Ovary (tissue), 9 donors: ENCODE data around the gene SLC25A11. TPM values are rescaled to one million over a fixed set of nuclear protein-coding genes. Genes with fewer than 3 reads are reported as not detected.

ENCODE experiments used
- DNase-seq, 5 donors: peaks; one replicate each; pipeline ENCODE4 v3.0.0-alpha.2; 2019 to 2020
- H3K27ac ChIP-seq, 2 donors: fragments of 200-600 bp; one replicate each; pipeline versions ENCODE4 v1.5.1 to v1.8.0; 2019 to 2022
- H3K27me3 ChIP-seq: fragments of 200-600 bp; one replicate; pipeline ENCODE4 v1.8.0; 2022
- H3K36me3 ChIP-seq: fragments of 200-600 bp; sonication (generic); one replicate; pipeline ENCODE4 v1.5.1; 2019
- H3K4me1 ChIP-seq: one replicate; pipeline ENCODE4 v1.8.1; 2013; ENCODE audit warnings: mild to moderate bottlenecking, moderate library complexity; ENCODE audit not compliant: insufficient read depth
- H3K4me3 ChIP-seq: fragments of 200-600 bp; sonication (generic); one replicate; pipeline ENCODE4 v1.5.1; 2017
- H3K9me3 ChIP-seq, 2 donors: fragments of 200-600 bp in 1 of 2; sonication (generic) in 1 of 2; one replicate each; pipeline versions ENCODE4 v1.5.1 to v1.8.1; 2013 to 2019; ENCODE audit warnings: mild to moderate bottlenecking in 1 of 2, moderate library complexity in 1 of 2
- EP300 ChIP-seq: sonication (generic); formaldehyde crosslinking; IDR thresholded peaks from one replicate; pipeline ENCODE4 v1.6.1; 2017; ENCODE audit warnings: antibody characterized with exemption
- POLR2A ChIP-seq: fragments of 450-650 bp; IDR thresholded peaks from one replicate; pipeline ENCODE4 v1.6.1; 2017; ENCODE audit warnings: antibody characterized with exemption, mild to moderate bottlenecking, moderate library complexity
- WGBS, 3 donors: extraction: QIAGEN DNeasy Blood & Tissue Kit in 1 of 3; methylation state at CpG; one replicate each; pipeline versions ENCODE4 v1.1.5 to v1.1.7; 2013 to 2017; 5-methylcytosine and 5-hydroxymethylcytosine counted together
- intact Hi-C, 4 donors: fragments of 100-400 bp; cut with DNase I; formaldehyde crosslinking; loops; one replicate each; pipeline versions ENCODE4 v1.11.0 to v1.15.1; 2022 to 2023
- polyA plus RNA-seq, 2 donors: library from polyadenylated mRNA; stranded (reverse); fragments of 200-250 nt in 1 of 2; fragments of 350-450 nt in 1 of 2; fragmentation: Illumina TruSeq in 1 of 2; extraction: RNeasy Lipid Tissue Mini Kit (QIAGEN cat#74804) in 1 of 2; gene quantifications; one replicate each; pipeline ENCODE4 v1.2.3, GENCODE V29; 2013 to 2014
- total RNA-seq, 7 donors: library from RNA; depleted of rRNA in 2 of 7; stranded (reverse); fragments of >200 nt in 2 of 7; fragmentation: NEBNext Ultra II Directional in 3 of 7; extraction: Animal tissue kit (Norgen Biotek cat#: 25700) in 3 of 7; gene quantifications; one replicate each; pipeline versions ENCODE4 v1.1.0 to v1.2.4, GENCODE V29; 2016 to 2023
- TF ChIP-seq, protein P1 (sequence below), 3 donors: fragments of 450-650 bp in 2 of 3; fragments of 200-600 bp in 1 of 3; IDR thresholded peaks; one replicate each; pipeline versions ENCODE4 v1.5.1 to v1.8.0; 2016 to 2022; ENCODE audit warnings: antibody characterized with exemption in 3 of 3, mild to moderate bottlenecking in 1 of 3
- donor health status: DM: no; HTN: no; CAD: no; lungs with moderate emphysema.
- donor health status: DM: no; HTN: no; CAD: no.
- donor health status: Bipolar disorder and iron deficiency.
- donor health status: DM: yes; HTN: yes; CAD: no.
- donor health status: DM: no; HTN: no; CAD: no.
- donor health status: DM: yes; HTN: yes; CAD: no.

SLC25A11 gene
- total and polyA plus RNA-seq, 9 donors: 12.7 to 55.4 (median 42.3) TPM

DNA sequence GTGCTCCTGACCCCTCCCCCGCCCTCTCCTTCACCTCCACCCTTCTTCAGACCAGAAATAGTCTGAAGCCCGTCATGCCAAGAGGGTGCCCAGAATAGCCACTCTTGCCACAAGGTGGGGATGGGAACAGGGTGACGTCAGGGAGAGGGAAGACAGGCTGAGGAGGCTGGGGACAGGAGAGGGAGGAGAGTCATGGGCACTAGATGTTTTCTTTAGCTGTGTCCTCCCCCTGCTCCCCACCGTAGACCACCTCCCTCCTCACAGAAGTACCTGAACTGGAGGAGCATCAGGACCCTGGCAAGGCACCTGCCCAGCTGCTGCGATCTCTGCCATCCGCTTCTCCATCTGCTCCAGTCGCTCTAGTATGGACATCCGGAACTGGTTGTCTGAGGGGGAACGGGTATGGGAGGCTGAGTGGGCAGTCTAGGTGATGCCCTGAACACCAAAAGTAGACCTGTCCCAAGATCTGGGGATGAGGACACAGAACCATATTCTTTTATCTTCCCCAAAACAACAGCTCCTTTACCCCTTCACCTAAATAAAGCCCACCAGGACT is 34.3 kb upstream of the SLC25A11 start:
- no peaks in the 10 kb centered on the region for H3K36me3 ChIP-seq
- H3K27ac ChIP-seq: no peak overlapping the region

DNA sequence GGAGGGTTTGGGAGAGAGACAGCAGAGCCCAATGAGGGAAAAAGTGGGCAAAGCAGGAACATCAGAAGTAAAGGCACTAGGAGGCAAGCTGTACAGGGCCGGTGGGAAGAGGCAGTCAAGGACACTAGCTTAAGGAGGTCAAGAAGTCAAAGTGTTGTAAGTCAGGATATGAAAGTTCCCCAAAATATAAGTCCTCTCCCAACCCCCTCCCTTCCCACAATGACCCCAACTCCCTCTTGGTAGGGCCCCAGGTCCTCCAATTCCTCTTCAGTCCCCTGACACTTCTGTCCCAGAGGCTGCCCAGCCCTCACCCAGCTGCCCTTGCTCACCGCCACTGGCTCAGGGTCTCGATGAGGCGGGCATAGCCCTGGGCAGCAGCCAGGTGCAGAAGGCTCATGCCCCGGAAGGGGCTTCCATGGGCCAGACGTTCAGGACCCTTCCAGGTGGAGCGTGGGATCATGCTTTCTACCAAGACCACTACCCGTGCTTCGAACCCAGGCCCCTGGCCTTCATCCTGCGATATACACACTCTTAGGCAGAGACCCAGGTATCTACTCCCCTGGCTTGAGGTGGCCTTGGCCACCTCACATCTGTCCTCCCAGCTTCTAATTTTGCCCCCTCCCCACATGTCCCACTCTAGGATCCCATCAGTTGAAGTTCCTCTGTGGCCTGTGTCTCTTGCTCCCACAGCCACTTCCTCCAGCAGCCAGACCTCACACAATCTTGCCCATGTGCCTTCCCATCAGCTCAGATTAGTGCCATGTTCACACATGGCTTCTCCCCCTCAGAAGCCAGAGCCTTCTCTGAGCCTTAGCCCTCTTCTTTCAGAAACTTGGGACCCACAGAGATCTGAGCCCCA is 33.6 kb upstream of the SLC25A11 start:
- H3K4me3 ChIP-seq: no peak overlapping the region
- H3K4me1 ChIP-seq: peaks cover 4% of the 10 kb centered on the region
- TF ChIP-seq POLR2A (no peak), EP300 (no peak)
- TF ChIP-seq, protein P1, sequence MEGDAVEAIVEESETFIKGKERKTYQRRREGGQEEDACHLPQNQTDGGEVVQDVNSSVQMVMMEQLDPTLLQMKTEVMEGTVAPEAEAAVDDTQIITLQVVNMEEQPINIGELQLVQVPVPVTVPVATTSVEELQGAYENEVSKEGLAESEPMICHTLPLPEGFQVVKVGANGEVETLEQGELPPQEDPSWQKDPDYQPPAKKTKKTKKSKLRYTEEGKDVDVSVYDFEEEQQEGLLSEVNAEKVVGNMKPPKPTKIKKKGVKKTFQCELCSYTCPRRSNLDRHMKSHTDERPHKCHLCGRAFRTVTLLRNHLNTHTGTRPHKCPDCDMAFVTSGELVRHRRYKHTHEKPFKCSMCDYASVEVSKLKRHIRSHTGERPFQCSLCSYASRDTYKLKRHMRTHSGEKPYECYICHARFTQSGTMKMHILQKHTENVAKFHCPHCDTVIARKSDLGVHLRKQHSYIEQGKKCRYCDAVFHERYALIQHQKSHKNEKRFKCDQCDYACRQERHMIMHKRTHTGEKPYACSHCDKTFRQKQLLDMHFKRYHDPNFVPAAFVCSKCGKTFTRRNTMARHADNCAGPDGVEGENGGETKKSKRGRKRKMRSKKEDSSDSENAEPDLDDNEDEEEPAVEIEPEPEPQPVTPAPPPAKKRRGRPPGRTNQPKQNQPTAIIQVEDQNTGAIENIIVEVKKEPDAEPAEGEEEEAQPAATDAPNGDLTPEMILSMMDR (IDR thresholded peaks at IDR 0.05): no peak
- no peaks in the 10 kb centered on the region for H3K36me3 ChIP-seq
- WGBS, 3 donors: 78 to 82% (median 80%) methylated on average over 10 of the region's 10 CpGs
- no peaks in the 10 kb centered on the region for H3K9me3 ChIP-seq
- intact Hi-C loops: no loop called here
- no peaks in the 10 kb centered on the region for H3K27me3 ChIP-seq
- DNase-seq: no peak
- no peak overlapping the region for H3K27ac ChIP-seq

More for the DNA sequence above, 34.3 kb upstream of the SLC25A11 start:
- intact Hi-C loops: no loop called here
- Histone ChIP-seq H3K9me3 (no peaks in the 10 kb centered on the region), H3K4me3 (no peak overlapping the region), H3K4me1 (no peaks in the 10 kb centered on the region), H3K27me3 (no peaks in the 10 kb centered on the region)
- TF ChIP-seq, protein P1 (IDR thresholded peaks at IDR 0.05): no peak
- TF ChIP-seq EP300 (no peak), POLR2A (no peak)
- DNase-seq: no peak
- WGBS, 3 donors: 84 to 92% (median 87%) methylated on average over 9 of the region's 9 CpGs

DNA sequence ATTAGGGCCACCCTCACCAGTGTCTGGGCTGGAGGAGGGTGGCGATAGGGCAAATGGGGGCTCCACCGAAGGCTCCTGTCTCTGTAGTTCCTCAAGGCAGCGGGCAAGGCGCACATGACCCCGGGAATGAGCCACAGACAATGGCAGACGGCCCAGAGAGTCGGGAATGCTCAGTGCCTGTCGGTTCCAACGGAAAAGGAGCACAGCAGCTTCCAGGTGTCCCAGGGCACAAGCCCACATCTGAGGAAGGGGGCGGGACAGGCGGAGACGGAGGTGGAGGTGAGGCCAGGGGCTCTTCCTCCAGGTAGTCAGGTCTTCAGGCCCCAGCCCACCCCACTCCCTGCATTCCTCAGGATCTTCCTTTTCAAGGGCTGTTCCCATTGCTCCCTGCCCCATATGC is 32.9 kb upstream of the SLC25A11 start:
- Histone ChIP-seq H3K36me3 (no peaks in the 10 kb centered on the region), H3K27me3 (no peaks in the 10 kb centered on the region), H3K9me3 (no peaks in the 10 kb centered on the region), H3K4me3 (no peak overlapping the region), H3K27ac (no peak overlapping the region), H3K4me1 (peaks cover 6% of the 10 kb centered on the region)
- intact Hi-C loops: no loop called here
- TF ChIP-seq EP300 (no peak), POLR2A (no peak)
- TF ChIP-seq, protein P1 (IDR thresholded peaks at IDR 0.05): no peak
- DNase-seq: no peak
- WGBS, 3 donors: 78 to 80% (median 78%) methylated on average over 12 of the region's 12 CpGs

DNA sequence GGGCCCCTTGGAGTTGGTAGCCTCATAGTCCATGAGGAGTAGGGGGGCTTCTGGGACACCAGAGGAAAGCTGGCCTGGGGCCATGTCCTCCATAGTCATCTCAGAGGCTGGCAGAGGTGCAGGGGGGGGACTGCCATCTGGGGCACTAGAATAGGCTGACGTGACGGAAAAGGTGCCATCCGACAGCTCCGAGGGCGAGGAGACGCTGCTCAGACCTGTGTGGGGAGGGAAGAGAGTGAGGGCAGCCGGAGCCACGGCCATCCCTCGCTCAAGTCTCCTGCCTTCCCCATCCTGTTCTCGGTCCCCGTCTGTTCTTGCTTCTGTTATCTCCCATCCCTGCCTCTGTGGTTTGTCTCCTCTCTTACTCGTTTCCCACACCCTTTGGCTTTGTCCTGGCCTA is 32.5 kb upstream of the SLC25A11 start:
- no peaks in the 10 kb centered on the region for H3K9me3 ChIP-seq
- intact Hi-C loops: no loop called here
- H3K27me3 ChIP-seq: no peaks in the 10 kb centered on the region
- no peak for DNase-seq
- H3K4me3 ChIP-seq: no peak overlapping the region
- H3K4me1 ChIP-seq: peaks cover 6% of the 10 kb centered on the region
- TF ChIP-seq EP300: no peak
- no peak for TF ChIP-seq POLR2A
- TF ChIP-seq, protein P1 (IDR thresholded peaks at IDR 0.05): no peak
- no peak overlapping the region for H3K27ac ChIP-seq
- H3K36me3 ChIP-seq: no peaks in the 10 kb centered on the region
- WGBS, 3 donors: 86 to 92% (median 88%) methylated on average over 12 of the region's 12 CpGs
